AG09309 (cell line): ENCODE measurements around the gene TMEM185A.
A peak's percentile ranks its signal among the peaks of the same experiment; 100 is the strongest.

ENCODE experiments used
- DNase-seq: peaks from one replicate; pipeline ENCODE4 v3.0.0-alpha.2; 2010; ENCODE audit warnings: low read depth
- H3K4me3 ChIP-seq: 2 replicates; pipeline ENCODE4 v1.5.1; 2011; ENCODE audit warnings: mild to moderate bottlenecking, low read depth, low read length, moderate library complexity; ENCODE audit not compliant: control insufficient read depth
- CTCF ChIP-seq: IDR thresholded peaks from 2 replicates; pipeline ENCODE4 v1.5.1; 2011; ENCODE audit warnings: mild to moderate bottlenecking, low read depth, low read length, inconsistent platforms; ENCODE audit not compliant: insufficient read depth, control insufficient read depth; ENCODE audit errors: missing control alignments

TMEM185A gene

GRCh38 chrX:149572743-149573142 is 58.8 kb downstream of the TMEM185A start:
- no peak overlapping the region for H3K4me3 ChIP-seq
- TF ChIP-seq CTCF, result no peak
- no peak for DNase-seq

GRCh38 chrX:149571770-149572169 is 59.8 kb downstream of the TMEM185A start:
- no peak for DNase-seq
- no peak for TF ChIP-seq CTCF
- H3K4me3 ChIP-seq, result no peak overlapping the region

- no peak overlapping the region for H3K4me3 ChIP-seq
- TF ChIP-seq CTCF, result no peak
- peak; percentile 39 for DNase-seq
These were observed 60.9 kb downstream of the TMEM185A start for GRCh38 chrX:149570668-149571067.

- no peak overlapping the region for H3K4me3 ChIP-seq
- no peak for TF ChIP-seq CTCF
- DNase-seq, result no peak
These were observed 61.8 kb downstream of the TMEM185A start for GRCh38 chrX:149569770-149570169.

GRCh38 chrX:149568701-149569296 is 62.8 kb downstream of the TMEM185A start:
- TF ChIP-seq CTCF, result no peak
- DNase-seq, result no peak
- H3K4me3 ChIP-seq, result no peak overlapping the region

- H3K4me3 ChIP-seq, result no peak overlapping the region
- TF ChIP-seq CTCF, result no peak
- no peak for DNase-seq
These were observed 63.8 kb downstream of the TMEM185A start for GRCh38 chrX:149567621-149568417.
